PC-9 (cell line): Measurements from ENCODE around the gene ARHGAP32.

ENCODE experiments used
- CTCF ChIP-seq: fragments of 200-600 bp; sonication (generic); conservative IDR thresholded peaks from 2 replicates; pipeline ENCODE4 v1.6.1; 2017; ENCODE audit warnings: mixed run types, antibody characterized with exemption, mild to moderate bottlenecking, moderate library complexity
- EZH2 ChIP-seq: fragments of 200-600 bp; sonication (generic); IDR thresholded peaks from 2 replicates; pipeline ENCODE4 v1.8.0; 2017; ENCODE audit warnings: antibody characterized with exemption, low read depth

- no peak for TF ChIP-seq CTCF
- TF ChIP-seq EZH2, result no peak
Measured at GRCh38 chr11:128926000-128926399, 266.1 kb downstream of the ARHGAP32 start.
